Ovary (tissue), 9 donors: ENCODE results near the gene ZSWIM8. TPM values are rescaled to one million over a fixed set of nuclear protein-coding genes. Genes with fewer than 3 reads are reported as not detected.

Source experiments
- DNase-seq, 5 donors: peaks; one replicate each; pipeline ENCODE4 v3.0.0-alpha.2; 2019 to 2020
- H3K27ac ChIP-seq, 2 donors: fragments of 200-600 bp; one replicate each; pipeline versions ENCODE4 v1.5.1 to v1.8.0; 2019 to 2022
- H3K27me3 ChIP-seq: fragments of 200-600 bp; one replicate; pipeline ENCODE4 v1.8.0; 2022
- H3K36me3 ChIP-seq: fragments of 200-600 bp; sonication (generic); one replicate; pipeline ENCODE4 v1.5.1; 2019
- H3K4me1 ChIP-seq: one replicate; pipeline ENCODE4 v1.8.1; 2013; ENCODE audit warnings: mild to moderate bottlenecking, moderate library complexity; ENCODE audit not compliant: insufficient read depth
- H3K4me3 ChIP-seq: fragments of 200-600 bp; sonication (generic); one replicate; pipeline ENCODE4 v1.5.1; 2017
- H3K9me3 ChIP-seq, 2 donors: fragments of 200-600 bp in 1 of 2; sonication (generic) in 1 of 2; one replicate each; pipeline versions ENCODE4 v1.5.1 to v1.8.1; 2013 to 2019; ENCODE audit warnings: mild to moderate bottlenecking in 1 of 2, moderate library complexity in 1 of 2
- EP300 ChIP-seq: sonication (generic); formaldehyde crosslinking; IDR thresholded peaks from one replicate; pipeline ENCODE4 v1.6.1; 2017; ENCODE audit warnings: antibody characterized with exemption
- POLR2A ChIP-seq: fragments of 450-650 bp; IDR thresholded peaks from one replicate; pipeline ENCODE4 v1.6.1; 2017; ENCODE audit warnings: antibody characterized with exemption, mild to moderate bottlenecking, moderate library complexity
- WGBS, 3 donors: extraction: QIAGEN DNeasy Blood & Tissue Kit in 1 of 3; methylation state at CpG; one replicate each; pipeline versions ENCODE4 v1.1.5 to v1.1.7; 2013 to 2017; 5-methylcytosine and 5-hydroxymethylcytosine counted together
- intact Hi-C, 4 donors: fragments of 100-400 bp; cut with DNase I; formaldehyde crosslinking; loops; one replicate each; pipeline versions ENCODE4 v1.11.0 to v1.15.1; 2022 to 2023
- polyA plus RNA-seq, 2 donors: library from polyadenylated mRNA; stranded (reverse); fragments of 200-250 nt in 1 of 2; fragments of 350-450 nt in 1 of 2; fragmentation: Illumina TruSeq in 1 of 2; extraction: RNeasy Lipid Tissue Mini Kit (QIAGEN cat#74804) in 1 of 2; gene quantifications; one replicate each; pipeline ENCODE4 v1.2.3, GENCODE V29; 2013 to 2014
- total RNA-seq, 7 donors: library from RNA; depleted of rRNA in 2 of 7; stranded (reverse); fragments of >200 nt in 2 of 7; fragmentation: NEBNext Ultra II Directional in 3 of 7; extraction: Animal tissue kit (Norgen Biotek cat#: 25700) in 3 of 7; gene quantifications; one replicate each; pipeline versions ENCODE4 v1.1.0 to v1.2.4, GENCODE V29; 2016 to 2023
- TF ChIP-seq, protein P1 (sequence below), 3 donors: fragments of 450-650 bp in 2 of 3; fragments of 200-600 bp in 1 of 3; IDR thresholded peaks; one replicate each; pipeline versions ENCODE4 v1.5.1 to v1.8.0; 2016 to 2022; ENCODE audit warnings: antibody characterized with exemption in 3 of 3, mild to moderate bottlenecking in 1 of 3
- donor health status: DM: no; HTN: no; CAD: no; lungs with moderate emphysema.
- donor health status: DM: no; HTN: no; CAD: no.
- donor health status: Bipolar disorder and iron deficiency.
- donor health status: DM: yes; HTN: yes; CAD: no.
- donor health status: DM: no; HTN: no; CAD: no.
- donor health status: DM: yes; HTN: yes; CAD: no.

The ZSWIM8 gene
- total and polyA plus RNA-seq, 9 donors: 42.7 to 90.7 (median 69.3) TPM

DNA sequence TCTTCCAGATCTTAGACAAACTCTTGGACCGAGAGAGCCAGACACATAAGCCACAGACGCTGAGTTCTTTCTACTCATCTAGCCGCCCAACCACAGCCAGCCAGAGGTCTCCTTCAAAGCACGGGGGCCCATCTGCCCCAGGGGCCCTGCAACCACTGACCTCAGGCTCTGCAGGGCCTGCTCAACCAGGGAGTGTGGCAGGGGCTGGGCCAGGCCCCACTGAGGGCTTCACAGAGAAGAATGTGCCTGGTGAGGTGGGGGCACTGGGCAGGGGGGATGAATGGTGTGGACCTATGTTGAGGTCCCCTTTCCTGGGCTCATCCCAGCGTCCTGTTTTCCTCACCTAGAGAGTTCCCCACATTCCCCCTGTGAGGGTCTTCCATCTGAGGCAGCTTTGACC lies 11.4 kb downstream of the ZSWIM8 start:
- no peaks in the 10 kb centered on the region for H3K9me3 ChIP-seq
- no peaks in the 10 kb centered on the region for H3K36me3 ChIP-seq
- H3K27ac ChIP-seq: no peak overlapping the region
- TF ChIP-seq, protein P1, sequence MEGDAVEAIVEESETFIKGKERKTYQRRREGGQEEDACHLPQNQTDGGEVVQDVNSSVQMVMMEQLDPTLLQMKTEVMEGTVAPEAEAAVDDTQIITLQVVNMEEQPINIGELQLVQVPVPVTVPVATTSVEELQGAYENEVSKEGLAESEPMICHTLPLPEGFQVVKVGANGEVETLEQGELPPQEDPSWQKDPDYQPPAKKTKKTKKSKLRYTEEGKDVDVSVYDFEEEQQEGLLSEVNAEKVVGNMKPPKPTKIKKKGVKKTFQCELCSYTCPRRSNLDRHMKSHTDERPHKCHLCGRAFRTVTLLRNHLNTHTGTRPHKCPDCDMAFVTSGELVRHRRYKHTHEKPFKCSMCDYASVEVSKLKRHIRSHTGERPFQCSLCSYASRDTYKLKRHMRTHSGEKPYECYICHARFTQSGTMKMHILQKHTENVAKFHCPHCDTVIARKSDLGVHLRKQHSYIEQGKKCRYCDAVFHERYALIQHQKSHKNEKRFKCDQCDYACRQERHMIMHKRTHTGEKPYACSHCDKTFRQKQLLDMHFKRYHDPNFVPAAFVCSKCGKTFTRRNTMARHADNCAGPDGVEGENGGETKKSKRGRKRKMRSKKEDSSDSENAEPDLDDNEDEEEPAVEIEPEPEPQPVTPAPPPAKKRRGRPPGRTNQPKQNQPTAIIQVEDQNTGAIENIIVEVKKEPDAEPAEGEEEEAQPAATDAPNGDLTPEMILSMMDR (IDR thresholded peaks at IDR 0.05): no peak
- TF ChIP-seq POLR2A (no peak), EP300 (no peak)
- no peak overlapping the region for H3K4me3 ChIP-seq
- intact Hi-C loops: no loop called here
- no peaks in the 10 kb centered on the region for H3K27me3 ChIP-seq
- 70 to 84% (median 79%) methylated on average over 5 of the region's 5 CpGs for WGBS, 3 donors
- no peak for DNase-seq
- no peaks in the 10 kb centered on the region for H3K4me1 ChIP-seq

DNA sequence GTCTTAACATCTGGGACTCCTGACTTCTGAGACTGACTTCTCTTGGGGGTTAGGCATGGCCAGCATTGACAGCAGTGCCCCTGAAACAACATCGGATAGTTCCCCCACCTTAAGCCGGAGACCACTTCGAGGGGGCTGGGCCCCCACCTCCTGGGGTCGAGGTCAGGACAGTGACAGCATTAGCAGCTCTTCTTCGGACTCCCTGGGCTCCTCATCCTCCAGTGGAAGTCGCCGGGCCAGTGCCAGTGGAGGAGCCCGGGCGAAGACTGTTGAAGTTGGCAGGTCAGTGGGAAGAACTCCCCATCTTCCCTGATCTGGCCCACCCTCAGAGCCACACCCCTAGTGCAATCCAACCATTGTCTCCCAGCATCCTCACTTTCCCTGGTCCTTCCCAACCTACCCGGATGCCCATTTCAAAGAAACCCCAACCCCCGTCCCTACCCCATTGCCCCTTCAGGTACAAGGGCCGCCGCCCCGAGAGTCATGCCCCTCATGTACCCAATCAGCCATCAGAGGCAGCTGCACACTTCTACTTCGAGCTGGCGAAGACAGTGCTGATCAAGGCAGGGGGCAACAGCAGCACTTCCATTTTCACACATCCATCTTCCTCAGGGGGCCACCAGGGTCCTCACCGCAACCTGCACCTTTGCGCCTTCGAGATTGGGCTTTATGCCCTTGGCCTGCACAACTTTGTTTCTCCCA lies 12.1 kb downstream of the ZSWIM8 start:
- DNase-seq: no peak
- TF ChIP-seq POLR2A: no peak
- TF ChIP-seq, protein P1 (IDR thresholded peaks at IDR 0.05): no peak
- TF ChIP-seq EP300: no peak
- H3K9me3 ChIP-seq: no peaks in the 10 kb centered on the region
- no peak overlapping the region for H3K4me3 ChIP-seq
- 80 to 86% (median 84%) methylated on average over 19 of the region's 19 CpGs for WGBS, 3 donors
- no peaks in the 10 kb centered on the region for H3K36me3 ChIP-seq
- no peaks in the 10 kb centered on the region for H3K27me3 ChIP-seq
- no peak overlapping the region for H3K27ac ChIP-seq
- intact Hi-C loops: no loop called here
- H3K4me1 ChIP-seq: no peaks in the 10 kb centered on the region

DNA sequence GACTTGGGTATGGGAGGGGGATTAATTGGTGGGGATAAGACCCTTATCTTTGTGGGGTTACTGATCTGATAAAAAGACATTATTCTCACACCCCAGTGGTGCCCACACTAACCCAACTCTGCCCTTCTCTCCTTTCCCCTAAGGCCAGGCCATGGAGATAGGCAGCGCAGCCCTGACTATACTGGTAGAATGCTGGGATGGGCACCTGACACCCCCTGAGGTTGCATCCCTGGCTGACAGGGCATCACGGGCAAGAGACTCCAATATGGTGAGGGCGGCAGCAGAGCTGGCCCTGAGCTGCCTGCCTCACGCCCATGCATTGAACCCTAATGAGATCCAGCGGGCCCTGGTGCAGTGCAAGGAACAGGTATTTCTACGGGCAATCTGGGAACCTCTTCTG lies 12.7 kb downstream of the ZSWIM8 start:
- 89 to 91% (median 90%) methylated on average over 6 of the region's 6 CpGs for WGBS, 3 donors

DNA sequence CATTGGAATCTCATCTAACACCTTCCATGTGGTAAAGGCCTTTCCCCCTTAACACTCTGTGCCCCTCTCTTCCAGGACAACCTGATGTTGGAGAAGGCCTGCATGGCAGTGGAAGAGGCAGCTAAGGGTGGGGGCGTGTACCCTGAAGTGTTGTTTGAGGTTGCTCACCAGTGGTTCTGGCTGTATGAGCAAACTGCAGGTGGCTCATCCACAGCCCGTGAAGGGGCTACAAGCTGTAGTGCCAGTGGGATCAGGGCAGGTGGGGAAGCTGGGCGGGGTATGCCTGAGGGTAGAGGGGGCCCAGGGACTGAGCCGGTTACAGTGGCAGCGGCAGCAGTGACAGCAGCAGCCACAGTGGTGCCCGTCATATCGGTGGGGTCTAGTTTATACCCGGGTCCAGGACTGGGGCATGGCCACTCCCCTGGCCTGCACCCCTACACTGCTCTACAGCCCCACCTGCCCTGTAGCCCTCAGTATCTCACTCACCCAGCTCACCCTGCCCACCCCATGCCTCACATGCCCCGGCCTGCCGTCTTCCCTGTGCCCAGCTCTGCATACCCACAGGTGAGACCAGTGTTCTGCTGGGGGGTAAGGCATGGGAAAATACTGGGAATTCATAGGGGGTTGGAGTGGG lies 13.6 kb downstream of the ZSWIM8 start:
- Histone ChIP-seq H3K27ac (no peak overlapping the region), H3K9me3 (no peaks in the 10 kb centered on the region), H3K4me1 (no peaks in the 10 kb centered on the region), H3K36me3 (no peaks in the 10 kb centered on the region), H3K27me3 (no peaks in the 10 kb centered on the region), H3K4me3 (no peak overlapping the region)
- 68 to 75% (median 72%) methylated on average over 10 of the region's 10 CpGs for WGBS, 3 donors
- no peak for DNase-seq
- TF ChIP-seq EP300 (no peak), POLR2A (no peak)
- TF ChIP-seq, protein P1 (IDR thresholded peaks at IDR 0.05): no peak
- intact Hi-C loops: no loop called here

More for the DNA sequence above, 12.7 kb downstream of the ZSWIM8 start:
- Histone ChIP-seq H3K4me3 (no peak overlapping the region), H3K9me3 (no peaks in the 10 kb centered on the region), H3K27me3 (no peaks in the 10 kb centered on the region), H3K4me1 (no peaks in the 10 kb centered on the region), H3K27ac (no peak overlapping the region), H3K36me3 (no peaks in the 10 kb centered on the region)
- DNase-seq: no peak
- intact Hi-C loops: no loop called here
- TF ChIP-seq EP300: no peak
- TF ChIP-seq, protein P1 (IDR thresholded peaks at IDR 0.05): no peak
- no peak for TF ChIP-seq POLR2A
